ENCODE measurements around the gene IPCEF1. TPM values are rescaled to one million over a fixed set of nuclear protein-coding genes. Genes with fewer than 3 reads are reported as not detected.

Gene IPCEF1
- total RNA-seq, 1 experiment from 2014 or later, result 0.48 TPM

- Histone ChIP-seq H2BK12ac (ENCODE audit: insufficient read length, low read depth, low read length) (no peak overlapping the region), H4K8ac (replicated peaks; ENCODE audit: insufficient read length, low read depth, low read length) (no peak overlapping the region), H3K18ac (ENCODE audit: insufficient read length, low read depth, low read length) (no peak overlapping the region), H2BK20ac (ENCODE audit: low read depth, low read length, poor library complexity, severe bottlenecking) (no peak overlapping the region), H3K23ac (ENCODE audit: insufficient read length, low read depth, low read length) (no peak overlapping the region), H3K9me3 (ENCODE audit: control insufficient read depth, low read depth, low read length) (no peaks in the 10 kb centered on the region), H3K9ac (ENCODE audit: extremely low read depth, insufficient read length, low read length) (no peak overlapping the region), H2AK5ac (ENCODE audit: insufficient read length, low read length) (no peak overlapping the region), H2BK15ac (ENCODE audit: low read depth, low read length) (no peak overlapping the region), H3K4me2 (ENCODE audit: insufficient read depth, insufficient read length, low read length) (no peak overlapping the region), H3K27ac (ENCODE audit: insufficient read length, low read depth, low read length) (no peak overlapping the region), H2AFZ (ENCODE audit: low read length) (no peak overlapping the region), H2BK5ac (ENCODE audit: insufficient read length, low read length) (no peak overlapping the region), H3K27me3 (ENCODE audit: insufficient read depth, low read length) (no peaks in the 10 kb centered on the region), H3K14ac (ENCODE audit: insufficient read depth, low read length) (no peak overlapping the region), H3K23me2 (ENCODE audit: insufficient read length, low read depth, low read length, poor library complexity, severe bottlenecking) (no peaks in the 10 kb centered on the region), H2BK120ac (ENCODE audit: low read depth, low read length, poor library complexity, severe bottlenecking) (no peak overlapping the region), H4K5ac (ENCODE audit: insufficient read length, low read depth, low read length) (no peak overlapping the region), H3K56ac (ENCODE audit: insufficient read length, low read depth, low read length) (no peak overlapping the region), H4K20me1 (ENCODE audit: control insufficient read depth, insufficient read depth, insufficient read length) (no peaks in the 10 kb centered on the region), H3K4ac (ENCODE audit: low read depth, low read length) (no peak overlapping the region), H3K4me1 (ENCODE audit: insufficient read depth, low read length) (no peaks in the 10 kb centered on the region), H3K79me2 (ENCODE audit: insufficient read depth, low read length) (no peaks in the 10 kb centered on the region), H3T11ph (ENCODE audit: low read length) (no peak overlapping the region), H4K91ac (ENCODE audit: insufficient read length, low read depth, low read length) (no peak overlapping the region), H3K79me1 (ENCODE audit: insufficient read depth, low read depth, low read length, poor library complexity, severe bottlenecking) (no peaks in the 10 kb centered on the region)
- no peaks in the 10 kb centered on the region for H3K27me3 Mint-ChIP-seq (ENCODE audit: low read depth)
- H3K27ac Mint-ChIP-seq, result no peak overlapping the region
- peaks cover 0 to 2% of the 10 kb centered on the region in 2 experiments; a peak in 1 of 5 replicates for H3K9me3 Mint-ChIP-seq
- WGBS (ENCODE audit: extremely low coverage, insufficient read length, low lambda C conversion rate), result no CpG with 5 or more reads among the region's 7 CpGs
- no peaks in the 10 kb centered on the region for H3K36me3 Mint-ChIP-seq (ENCODE audit: insufficient read depth in 1 of 3, low read depth in 3 of 3)
- H3K4me1 Mint-ChIP-seq, result 0 out of 4 replicates have a peak, but pooled peaks cover 0 to 2% of the 10 kb centered on the region in 2 experiments
- no peak overlapping the region for H3K4me3 Mint-ChIP-seq
- no peak for TF ChIP-seq CTCF (conservative IDR thresholded peaks at IDR 0.05)
- no peak for DNase-seq
Measured at GRCh38 chr6:154277629-154278017, 79.0 kb downstream of the IPCEF1 start.

Data from H9 (cell line).